NT2/D1 (cell line): Measurements from ENCODE around the gene DIS3L2.

Experiments used
- SUZ12 ChIP-seq: IDR thresholded peaks from 2 replicates; pipeline ENCODE4 v1.6.1; 2011; ENCODE audit not compliant: insufficient read length, insufficient read depth; ENCODE audit errors: extremely low read depth
- YY1 ChIP-seq: IDR thresholded peaks from 2 replicates; pipeline ENCODE4 v1.6.1; 2011; ENCODE audit not compliant: insufficient read length, insufficient read depth
- ZNF274 ChIP-seq: IDR thresholded peaks from 2 replicates; pipeline ENCODE4 v1.6.1; 2011; ENCODE audit warnings: mild to moderate bottlenecking, low read depth, low read length

DNA sequence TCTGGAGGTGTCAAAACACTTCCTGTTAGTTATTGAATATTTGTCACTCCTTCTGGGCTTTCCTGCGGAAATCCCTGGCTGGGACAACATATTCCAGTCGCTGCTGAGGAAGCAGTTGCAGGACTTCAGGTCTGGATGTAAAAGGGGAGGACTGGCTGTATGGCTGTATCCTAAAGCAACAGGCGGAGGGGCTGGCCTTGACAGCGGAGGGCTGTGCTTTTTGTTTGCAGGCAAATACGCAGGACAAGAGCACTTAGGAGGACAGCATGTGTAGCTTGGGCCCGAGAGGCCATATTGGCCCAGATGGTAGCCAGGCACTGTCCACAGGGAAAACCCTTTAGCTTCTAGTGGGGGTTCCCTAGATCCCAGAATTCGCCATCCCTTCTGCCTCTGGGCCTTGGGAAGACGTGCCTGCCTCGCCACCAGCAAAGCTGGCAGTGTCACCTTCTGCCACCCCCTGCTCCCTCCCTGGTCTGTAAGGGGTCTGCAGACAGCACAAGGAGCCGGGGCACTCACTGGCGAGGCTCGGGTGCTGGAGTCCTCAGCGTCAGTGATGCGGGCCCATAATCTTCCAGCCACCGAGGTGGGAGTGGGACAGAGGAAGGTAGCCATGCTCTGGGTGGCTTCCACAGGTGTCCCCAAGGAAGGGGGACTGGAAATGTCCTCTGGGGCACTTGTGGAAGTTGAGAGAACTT is 42.0 kb upstream of the DIS3L2 start:
- TF ChIP-seq ZNF274 (no peak), YY1 (no peak), SUZ12 (no peak)
